HCT116 (cell line): ENCODE results near the gene CCDC112. TPM values are rescaled to one million over a fixed set of nuclear protein-coding genes. Genes with fewer than 3 reads are reported as not detected.

Experiments
- ATAC-seq: fragments of 200-7000 bp; cut with Tn5 transposase; 2 replicates; pipeline ENCODE4 v1.9.1; 2020; ENCODE audit warnings: mild to moderate bottlenecking, moderate library complexity
- BruUV-seq: library from RNA; stranded (reverse); fragments of 400-500 nt; replicated peaks from 2 replicates; lab custom pipeline; 2021; lab: Mats Ljungman, UMichigan
- CTCF ChIA-PET: fragments of 300-600 bp; sonication (Branson Sonifier 250); formaldehyde crosslinking; loops from one replicate; lab custom pipeline; 2021; ENCODE audit warnings: antibody characterized with exemption; lab: Charles Lee
- POLR2A ChIA-PET: fragments of 300-600, 350-600 bp; sonication (Branson Sonifier 250); formaldehyde crosslinking; loops from one replicate; lab custom pipeline; 2021; ENCODE audit warnings: antibody characterized with exemption; lab: Charles Lee
- RAD21 ChIA-PET, 2 experiments: fragments of 300-600 bp; sonication (Branson Sonifier 250); formaldehyde crosslinking; loops; one replicate each; lab custom pipeline; 2023; ENCODE audit warnings: low total read pairs in 2 of 2; ENCODE audit not compliant: uncharacterized antibody in 2 of 2, unreplicated experiment in 2 of 2, low non-redundant PET in 1 of 2; lab: Charles Lee
- DNase-seq: peaks from one replicate; pipeline ENCODE4 v3.0.0-alpha.2; 2010; ENCODE audit warnings: low read depth, low spot score
- H2AFZ ChIP-seq: fragments of 200-600 bp; shearing (Covaris generic), sonication (generic); 2 replicates; pipeline ENCODE4 v1.6.1; 2017; ENCODE audit warnings: low read depth, mixed run types, mixed read lengths, antibody characterized with exemption, low read length; ENCODE audit not compliant: poor library complexity, severe bottlenecking
- H3K27ac ChIP-seq: 2 replicates; pipeline ENCODE4 v1.5.1; 2012; ENCODE audit warnings: low read depth, low read length
- H3K27me3 ChIP-seq: fragments of 200-600 bp; sonication (generic); 2 replicates; pipeline ENCODE4 v1.6.1; 2016; ENCODE audit warnings: mixed run types, low read length, mixed read lengths; ENCODE audit not compliant: insufficient read depth
- H3K36me3 ChIP-seq, 2 experiments: fragments of 200-500 bp in 1 of 2; fragments of 200-600 bp in 1 of 2; sonication (Bioruptor generic) in 1 of 2; sonication (generic) in 1 of 2; 2 replicates each; pipeline versions ENCODE4 v1.5.1 to v1.6.1; 2014 to 2016; ENCODE audit warnings: low read length in 2 of 2, inconsistent platforms in 1 of 2, mixed read lengths in 1 of 2, mixed run types in 1 of 2; ENCODE audit not compliant: insufficient read depth in 2 of 2, control insufficient read depth in 1 of 2
- H3K4me1 ChIP-seq, 2 experiments: fragments of 200-600 bp in 1 of 2; sonication (generic) in 1 of 2; 2 replicates each; pipeline versions ENCODE4 v1.5.1 to v1.6.1; 2012 to 2017; ENCODE audit warnings: low read length in 2 of 2, inconsistent platforms in 1 of 2, mild to moderate bottlenecking in 1 of 2, mixed read lengths in 1 of 2, mixed run types in 1 of 2, moderate library complexity in 1 of 2; ENCODE audit not compliant: insufficient read depth in 2 of 2, control insufficient read depth in 1 of 2
- H3K4me2 ChIP-seq: fragments of 200-600 bp; sonication (generic); 2 replicates; pipeline ENCODE4 v1.6.1; 2017; ENCODE audit warnings: mixed run types, low read length, mixed read lengths
- H3K4me3 ChIP-seq, 2 experiments: fragments of 200-600 bp in 1 of 2; sonication (generic) in 1 of 2; replicated peaks in 1 of 2; 2 replicates each; pipeline ENCODE4 v1.5.1; 2011 to 2016; ENCODE audit warnings: low read length in 2 of 2, control low read depth in 1 of 2, low read depth in 1 of 2, mild to moderate bottlenecking in 1 of 2, mixed read lengths in 1 of 2, mixed run types in 1 of 2
- H3K79me2 ChIP-seq: fragments of 200-600 bp; sonication (generic); 2 replicates; pipeline ENCODE4 v1.6.1; 2017; ENCODE audit warnings: mild to moderate bottlenecking, mixed run types, low read length, moderate library complexity, mixed read lengths; ENCODE audit not compliant: insufficient read depth
- H3K9ac ChIP-seq: fragments of 200-600 bp; sonication (generic); 2 replicates; pipeline ENCODE4 v1.6.1; 2016; ENCODE audit warnings: low read length, mixed read lengths
- H3K9me2 ChIP-seq: fragments of 200-600 bp; sonication (generic), shearing (Covaris generic); 2 replicates; pipeline ENCODE4 v1.6.1; 2017; ENCODE audit warnings: mixed run types, mild to moderate bottlenecking, moderate library complexity; ENCODE audit not compliant: insufficient read depth
- H3K9me3 ChIP-seq, 2 experiments: fragments of 200-500 bp in 1 of 2; fragments of 200-600 bp in 1 of 2; sonication (Bioruptor generic) in 1 of 2; sonication (generic) in 1 of 2; 2 replicates each; pipeline ENCODE4 v1.6.1; 2014 to 2017; ENCODE audit warnings: low read length in 2 of 2, mixed read lengths in 2 of 2, inconsistent platforms in 1 of 2, low read depth in 1 of 2, mild to moderate bottlenecking in 1 of 2, mixed run types in 1 of 2, moderate library complexity in 1 of 2; ENCODE audit not compliant: control insufficient read depth in 1 of 2, insufficient read depth in 1 of 2
- H4K20me1 ChIP-seq: fragments of 200-600 bp; sonication (generic), shearing (Covaris generic); 2 replicates; pipeline ENCODE4 v1.6.1; 2017; ENCODE audit warnings: mixed run types, mild to moderate bottlenecking, moderate library complexity; ENCODE audit not compliant: insufficient read depth
- CTCF ChIP-seq, 3 experiments: fragments of 200-600 bp in 1 of 3; sonication (generic) in 1 of 3; IDR thresholded peaks in 2 of 3; conservative IDR thresholded peaks in 1 of 3; 2 replicates each; pipeline ENCODE4 v1.5.1; 2012 to 2017; ENCODE audit warnings: low read depth in 2 of 3, low read length in 2 of 3, antibody characterized with exemption in 1 of 3, borderline replicate concordance in 1 of 3, control low read depth in 1 of 3, mild to moderate bottlenecking in 1 of 3, mixed read lengths in 1 of 3, mixed run types in 1 of 3, moderate library complexity in 1 of 3; ENCODE audit not compliant: insufficient read depth in 1 of 3
- EZH2 ChIP-seq: fragments of 200-600 bp; sonication (generic); IDR thresholded peaks from 2 replicates; pipeline ENCODE4 v1.6.1; 2017; ENCODE audit warnings: antibody characterized with exemption, mixed run types
- JUND ChIP-seq: IDR thresholded peaks from 2 replicates; pipeline ENCODE4 v1.6.1; 2012
- SRF ChIP-seq: IDR thresholded peaks from 2 replicates; pipeline ENCODE4 v1.6.1; 2012; ENCODE audit warnings: low read depth
- TCF7L2 ChIP-seq: IDR thresholded peaks from 2 replicates; pipeline ENCODE4 v1.7.0; 2011; ENCODE audit warnings: borderline replicate concordance, inconsistent platforms; ENCODE audit not compliant: insufficient read depth, insufficient read length; ENCODE audit errors: extremely low read depth
- YY1 ChIP-seq: IDR thresholded peaks from 2 replicates; pipeline ENCODE4 v1.6.1; 2011; ENCODE audit warnings: low read length, low read depth, moderate library complexity, mild to moderate bottlenecking; ENCODE audit not compliant: insufficient replicate concordance; ENCODE audit errors: extremely low read depth
- ZNF274 ChIP-seq: fragments of 200-500 bp; sonication (Bioruptor generic); IDR thresholded peaks from 2 replicates; pipeline ENCODE4 v1.6.1; 2014; ENCODE audit warnings: mild to moderate bottlenecking, low read depth, low read length, inconsistent platforms
- intact Hi-C: fragments of 100-400 bp; cut with micrococcal nuclease; formaldehyde crosslinking; loops from 2 replicates; pipeline ENCODE4 v1.10.0; 2022
- total RNA-seq: library from RNA; stranded (reverse); gene quantifications from one replicate; pipeline ENCODE4 v1.2.1, GENCODE V29; 2021; ENCODE audit not compliant: unreplicated experiment
- TF ChIP-seq, protein P1 (sequence below): IDR thresholded peaks from 2 replicates; pipeline ENCODE4 v1.6.1; 2012
- TF ChIP-seq, protein P2 (sequence below): IDR thresholded peaks from 2 replicates; pipeline ENCODE4 v1.6.1; 2011; ENCODE audit warnings: mild to moderate bottlenecking, low read length, moderate library complexity; ENCODE audit not compliant: insufficient replicate concordance; ENCODE audit errors: extremely low read depth
- TF ChIP-seq, protein P3 (sequence below): IDR thresholded peaks from 2 replicates; pipeline ENCODE4 v1.6.1; 2012

The CCDC112 gene
- total RNA-seq, 1 experiment from 2014 or later = 13.7 TPM

- H3K9ac ChIP-seq = no peak overlapping the region
- RAD21 ChIA-PET = no interaction called here
- no peak for ATAC-seq
- H4K20me1 ChIP-seq = no peaks in the 10 kb centered on the region
- intact Hi-C loops = loop anchor here (10.0 kb wide), 1 partner anchor 1121 kb away; no protein-coding TSS in a partner anchor
- H3K27ac ChIP-seq = no peak overlapping the region
- BruUV-seq = no TSS peak
- no peaks in the 10 kb centered on the region for H3K79me2 ChIP-seq
- H3K9me2 ChIP-seq = no peaks in the 10 kb centered on the region; the same call in 1 of the 2 replicates
- POLR2A ChIA-PET = no interaction called here
- H2AFZ ChIP-seq = no peak overlapping the region
- no peak for DNase-seq
- TF ChIP-seq TCF7L2 = no peak
- TF ChIP-seq SRF = no peak
- TF ChIP-seq, protein P1, sequence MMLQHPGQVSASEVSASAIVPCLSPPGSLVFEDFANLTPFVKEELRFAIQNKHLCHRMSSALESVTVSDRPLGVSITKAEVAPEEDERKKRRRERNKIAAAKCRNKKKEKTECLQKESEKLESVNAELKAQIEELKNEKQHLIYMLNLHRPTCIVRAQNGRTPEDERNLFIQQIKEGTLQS = no peak
- no peak for TF ChIP-seq CTCF (IDR thresholded peaks at IDR 0.05 in 2 of 3, conservative IDR thresholded peaks at IDR 0.05 in 1 of 3; ENCODE audit: borderline replicate concordance in 1 of 3, insufficient read depth in 1 of 3, low read depth in 2 of 3, low read length in 2 of 3)
- no peak for TF ChIP-seq EZH2
- TF ChIP-seq, protein P2, sequence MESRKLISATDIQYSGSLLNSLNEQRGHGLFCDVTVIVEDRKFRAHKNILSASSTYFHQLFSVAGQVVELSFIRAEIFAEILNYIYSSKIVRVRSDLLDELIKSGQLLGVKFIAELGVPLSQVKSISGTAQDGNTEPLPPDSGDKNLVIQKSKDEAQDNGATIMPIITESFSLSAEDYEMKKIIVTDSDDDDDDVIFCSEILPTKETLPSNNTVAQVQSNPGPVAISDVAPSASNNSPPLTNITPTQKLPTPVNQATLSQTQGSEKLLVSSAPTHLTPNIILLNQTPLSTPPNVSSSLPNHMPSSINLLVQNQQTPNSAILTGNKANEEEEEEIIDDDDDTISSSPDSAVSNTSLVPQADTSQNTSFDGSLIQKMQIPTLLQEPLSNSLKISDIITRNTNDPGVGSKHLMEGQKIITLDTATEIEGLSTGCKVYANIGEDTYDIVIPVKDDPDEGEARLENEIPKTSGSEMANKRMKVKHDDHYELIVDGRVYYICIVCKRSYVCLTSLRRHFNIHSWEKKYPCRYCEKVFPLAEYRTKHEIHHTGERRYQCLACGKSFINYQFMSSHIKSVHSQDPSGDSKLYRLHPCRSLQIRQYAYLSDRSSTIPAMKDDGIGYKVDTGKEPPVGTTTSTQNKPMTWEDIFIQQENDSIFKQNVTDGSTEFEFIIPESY = no peak
- no peak for TF ChIP-seq ZNF274
- no peak for TF ChIP-seq YY1
- TF ChIP-seq, protein P3, sequence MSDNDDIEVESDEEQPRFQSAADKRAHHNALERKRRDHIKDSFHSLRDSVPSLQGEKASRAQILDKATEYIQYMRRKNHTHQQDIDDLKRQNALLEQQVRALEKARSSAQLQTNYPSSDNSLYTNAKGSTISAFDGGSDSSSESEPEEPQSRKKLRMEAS = no peak
- no peak for TF ChIP-seq JUND
- CTCF ChIA-PET = no interaction called here
- H3K4me1 ChIP-seq = peaks cover 8 to 15% of the 10 kb centered on the region in 2 experiments
- H3K4me2 ChIP-seq = no peak overlapping the region
- H3K4me3 ChIP-seq = no peak overlapping the region
- no peaks in the 10 kb centered on the region for H3K27me3 ChIP-seq
- H3K36me3 ChIP-seq = no peaks in the 10 kb centered on the region
- no peaks in the 10 kb centered on the region for H3K9me3 ChIP-seq
Observed at GRCh38 chr5:115345344-115345743, 48.9 kb upstream of the CCDC112 start.
